Brain microvascular endothelial cell (primary cell): ENCODE data around the gene PTPDC1.

Experiments
- DNase-seq: peaks from one replicate; pipeline ENCODE4 v3.0.0-alpha.2; 2020
- H3K27ac ChIP-seq: fragments of 250-450 bp; sonication (Bioruptor Pico); 2 replicates; pipeline ENCODE4 v1.5.1; 2020; ENCODE audit warnings: mild to moderate bottlenecking, moderate library complexity
- H3K27me3 ChIP-seq: fragments of 250-450 bp; sonication (Bioruptor Pico); replicated peaks from 2 replicates; pipeline ENCODE4 v1.5.1; 2020; ENCODE audit warnings: mild to moderate bottlenecking
- H3K36me3 ChIP-seq: fragments of 250-450 bp; sonication (Bioruptor Pico); replicated peaks from 2 replicates; pipeline ENCODE4 v1.5.1; 2020; ENCODE audit warnings: mild to moderate bottlenecking
- H3K4me3 ChIP-seq: 2 replicates; pipeline ENCODE4 v1.5.1; 2011; ENCODE audit warnings: low read depth, mild to moderate bottlenecking, control low read depth, low read length, moderate library complexity
- CTCF ChIP-seq: IDR thresholded peaks from 2 replicates; pipeline ENCODE4 v1.5.1; 2011; ENCODE audit warnings: low read depth, mild to moderate bottlenecking, moderate library complexity, low read length, control low read depth, inconsistent platforms; ENCODE audit errors: missing control alignments
- in situ Hi-C: cut with HindIII; loops from 2 replicates; pipeline ENCODE4 v1.10.0; 2017; ENCODE audit warnings: low sequenced_read_pairs, low pct_ligation_motif_present

The PTPDC1 gene

GRCh38 chr9:94078086-94078485 lies 6.2 kb upstream of the PTPDC1 start:
- no peak for TF ChIP-seq CTCF
- in situ Hi-C loops = loop anchor here (25.0 kb wide), 1 partner anchor 109 kb away; no protein-coding TSS in a partner anchor
- no peaks in the 10 kb centered on the region for H3K36me3 ChIP-seq
- no peak overlapping the region for H3K27ac ChIP-seq
- no peaks in the 10 kb centered on the region for H3K27me3 ChIP-seq
- no peak for DNase-seq
- no peak overlapping the region for H3K4me3 ChIP-seq

- no peaks in the 10 kb centered on the region for H3K36me3 ChIP-seq
- in situ Hi-C loops = loop anchor here (25.0 kb wide), 1 partner anchor 108 kb away; no protein-coding TSS in a partner anchor
- no peak overlapping the region for H3K27ac ChIP-seq
- TF ChIP-seq CTCF = no peak
- no peaks in the 10 kb centered on the region for H3K27me3 ChIP-seq
- H3K4me3 ChIP-seq = no peak overlapping the region
- no peak for DNase-seq
Measured at GRCh38 chr9:94079236-94079635, 5.0 kb upstream of the PTPDC1 start.

GRCh38 chr9:94080249-94080648 lies 4.0 kb upstream of the PTPDC1 start:
- TF ChIP-seq CTCF = no peak
- Histone ChIP-seq H3K4me3 (no peak overlapping the region), H3K36me3 (no peaks in the 10 kb centered on the region), H3K27ac (no peak overlapping the region), H3K27me3 (no peaks in the 10 kb centered on the region)
- no peak for DNase-seq
- in situ Hi-C loops = loop anchor here (25.0 kb wide), 1 partner anchor 107 kb away; no protein-coding TSS in a partner anchor

- Histone ChIP-seq H3K27me3 (no peaks in the 10 kb centered on the region), H3K4me3 (no peak overlapping the region), H3K36me3 (no peaks in the 10 kb centered on the region), H3K27ac (no peak overlapping the region)
- no peak for DNase-seq
- in situ Hi-C loops = loop anchor here (25.0 kb wide), 1 partner anchor 106 kb away; no protein-coding TSS in a partner anchor
- TF ChIP-seq CTCF = no peak
Measured at GRCh38 chr9:94081435-94081834, 2.8 kb upstream of the PTPDC1 start.

GRCh38 chr9:94081864-94082463 lies 2.3 kb upstream of the PTPDC1 start:
- H3K27me3 ChIP-seq = no peaks in the 10 kb centered on the region
- no peak for DNase-seq
- H3K4me3 ChIP-seq = no peak overlapping the region
- in situ Hi-C loops = loop anchor here (25.0 kb wide), 1 partner anchor 105 kb away; no protein-coding TSS in a partner anchor
- no peak for TF ChIP-seq CTCF
- H3K36me3 ChIP-seq = no peaks in the 10 kb centered on the region
- no peak overlapping the region for H3K27ac ChIP-seq

- Histone ChIP-seq H3K4me3 (no peak overlapping the region), H3K36me3 (no peaks in the 10 kb centered on the region), H3K27me3 (no peaks in the 10 kb centered on the region), H3K27ac (no peak overlapping the region)
- no peak for DNase-seq
- no peak for TF ChIP-seq CTCF
- in situ Hi-C loops = loop anchor here (25.0 kb wide), 1 partner anchor 105 kb away; no protein-coding TSS in a partner anchor
Measured at GRCh38 chr9:94082553-94082952, 1.7 kb upstream of the PTPDC1 start.
